Activated CD4-positive, alpha-beta T cell treated with anti-CD3 and anti-CD28 coated beads, Interleukin-2, amount 50 U/mL, for 48 hours (primary cell): Measurements from ENCODE around the gene PPP1R14B.

ENCODE experiments used
- DNase-seq, 2 experiments: peaks; one replicate each; pipeline ENCODE4 v3.0.0-alpha.2; 2020

PPP1R14B gene

GRCh38 chr11:64281957-64282770 is 35.4 kb upstream of the PPP1R14B start:
- no peak for DNase-seq

GRCh38 chr11:64278576-64279190 is 31.9 kb upstream of the PPP1R14B start:
- no peak for DNase-seq

- no peak for DNase-seq
Observed at GRCh38 chr11:64276653-64277431, 30.1 kb upstream of the PPP1R14B start.

DNA sequence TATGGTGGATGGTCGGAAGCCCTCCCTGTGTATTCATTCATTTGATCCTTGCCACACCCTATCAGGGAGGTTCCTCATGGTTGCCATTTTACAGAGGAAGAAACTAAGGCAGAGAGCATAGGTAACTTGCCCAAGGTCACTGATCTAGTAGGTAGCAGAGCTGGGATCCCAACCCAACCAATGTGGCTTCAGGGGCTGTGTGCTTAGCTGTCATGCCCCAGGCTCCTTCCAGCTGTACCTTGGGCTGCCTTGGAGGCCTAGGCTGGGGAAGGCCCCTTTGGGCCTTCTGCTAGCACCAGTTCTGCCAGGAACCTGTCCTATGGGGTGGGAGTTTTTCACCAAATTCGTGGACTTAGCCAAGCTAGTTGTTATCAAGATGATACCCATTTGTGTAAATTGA is 29.1 kb upstream of the PPP1R14B start:
- no peak for DNase-seq

GRCh38 chr11:64275031-64275800 is 28.5 kb upstream of the PPP1R14B start:
- no peak for DNase-seq

GRCh38 chr11:64269540-64270220 is 22.9 kb upstream of the PPP1R14B start:
- DNase-seq: peak; percentile 98 to 99

DNA sequence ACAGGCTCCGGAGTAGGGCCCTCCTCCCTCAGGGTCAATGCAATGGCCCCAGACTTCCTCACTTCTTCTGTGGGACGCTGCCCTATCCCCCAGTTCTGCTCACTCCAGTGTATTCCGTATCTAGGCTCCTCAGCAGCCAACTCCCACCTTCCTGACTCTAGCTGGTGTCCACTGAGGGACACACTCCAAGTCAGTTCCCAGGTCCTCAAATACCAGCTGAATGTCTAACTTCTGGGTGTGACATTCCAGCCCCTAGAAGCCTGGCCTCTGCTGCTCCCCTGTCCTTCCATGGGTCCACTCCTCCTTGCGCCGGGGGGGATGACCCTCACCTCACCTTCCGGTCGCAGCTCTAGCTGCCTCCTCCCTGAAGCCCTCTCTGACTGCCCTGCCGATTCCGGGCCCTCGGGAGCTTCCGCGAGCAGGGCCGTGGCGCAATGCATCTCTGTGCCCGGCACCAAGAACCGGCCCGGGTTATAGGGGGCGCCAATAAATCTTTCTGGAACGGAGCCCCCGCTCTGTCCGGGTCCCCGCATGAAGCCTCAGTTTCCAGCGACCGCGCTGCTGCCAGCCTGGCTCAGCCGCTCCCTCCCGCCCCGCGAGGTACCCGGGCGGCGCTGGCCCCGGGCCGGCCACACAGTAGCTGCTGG is 22.3 kb upstream of the PPP1R14B start:
- DNase-seq: peak; percentile 56 to 60

GRCh38 chr11:64268025-64268892 is 21.5 kb upstream of the PPP1R14B start:
- DNase-seq: peak in 1 of 2 experiments; percentile 11

DNA sequence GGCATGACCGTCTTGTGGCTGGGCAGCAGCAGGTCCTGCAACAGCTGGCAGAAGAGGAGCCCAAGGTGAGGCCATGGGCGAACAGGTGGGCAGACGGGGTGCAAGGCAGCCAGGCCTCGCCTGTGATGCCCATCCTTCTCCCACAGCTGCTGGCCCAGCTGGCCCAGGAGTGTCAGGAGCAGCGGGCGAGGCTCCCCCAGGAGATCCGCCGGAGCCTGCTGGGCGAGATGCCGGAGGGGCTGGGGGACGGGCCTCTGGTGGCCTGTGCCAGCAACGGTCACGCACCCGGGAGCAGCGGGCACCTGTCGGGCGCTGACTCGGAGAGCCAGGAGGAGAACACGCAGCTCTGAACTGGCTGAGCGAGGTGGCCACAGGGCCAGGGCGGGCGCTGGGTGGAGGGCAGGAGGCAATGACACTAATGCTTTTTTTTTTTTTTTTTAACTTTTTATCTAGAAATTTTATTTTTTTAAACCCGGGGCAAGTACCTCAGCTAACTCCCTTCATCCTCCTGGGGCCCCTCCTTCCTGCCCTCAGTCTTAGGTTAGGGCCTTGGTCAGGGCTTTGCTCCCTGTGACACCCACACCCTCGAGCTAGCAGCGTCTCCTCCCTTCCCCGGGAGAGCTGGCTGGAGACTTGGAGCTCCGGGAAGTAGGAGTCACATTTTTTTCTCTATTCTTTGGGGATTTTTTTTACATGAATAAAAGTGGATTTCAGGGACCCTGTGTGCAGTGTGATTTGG is 20.6 kb upstream of the PPP1R14B start:
- no peak for DNase-seq

- DNase-seq: no peak
Observed at GRCh38 chr11:64266339-64266738, 19.6 kb upstream of the PPP1R14B start.

- DNase-seq: no peak
Observed at GRCh38 chr11:64265176-64266160, 18.7 kb upstream of the PPP1R14B start.

DNA sequence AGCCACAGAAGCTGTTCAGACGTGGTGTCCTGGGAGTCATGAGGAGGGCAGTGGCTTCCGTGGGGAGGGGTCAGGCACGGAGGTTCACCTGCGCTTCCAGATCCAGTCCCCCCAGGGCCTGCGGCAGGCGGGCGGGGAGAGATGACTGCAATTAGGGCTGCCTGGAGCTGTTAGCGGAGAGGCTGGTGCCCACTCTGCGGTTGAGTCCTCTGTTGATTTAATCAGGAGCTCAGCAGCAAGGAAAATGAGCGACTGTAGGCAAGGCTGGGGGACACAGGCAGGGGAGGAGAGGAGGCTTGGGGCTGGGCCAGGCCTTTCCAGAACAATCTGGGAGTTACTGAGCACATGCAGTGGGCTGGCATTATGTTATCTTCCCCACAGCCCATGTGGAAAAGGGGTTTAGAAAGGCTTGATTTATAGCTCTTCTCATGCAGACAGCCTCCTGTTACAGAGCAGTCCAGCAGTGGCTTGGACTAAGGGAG is 17.7 kb upstream of the PPP1R14B start:
- DNase-seq: no peak

GRCh38 chr11:64263947-64264317 is 17.2 kb upstream of the PPP1R14B start:
- DNase-seq: no peak

DNA sequence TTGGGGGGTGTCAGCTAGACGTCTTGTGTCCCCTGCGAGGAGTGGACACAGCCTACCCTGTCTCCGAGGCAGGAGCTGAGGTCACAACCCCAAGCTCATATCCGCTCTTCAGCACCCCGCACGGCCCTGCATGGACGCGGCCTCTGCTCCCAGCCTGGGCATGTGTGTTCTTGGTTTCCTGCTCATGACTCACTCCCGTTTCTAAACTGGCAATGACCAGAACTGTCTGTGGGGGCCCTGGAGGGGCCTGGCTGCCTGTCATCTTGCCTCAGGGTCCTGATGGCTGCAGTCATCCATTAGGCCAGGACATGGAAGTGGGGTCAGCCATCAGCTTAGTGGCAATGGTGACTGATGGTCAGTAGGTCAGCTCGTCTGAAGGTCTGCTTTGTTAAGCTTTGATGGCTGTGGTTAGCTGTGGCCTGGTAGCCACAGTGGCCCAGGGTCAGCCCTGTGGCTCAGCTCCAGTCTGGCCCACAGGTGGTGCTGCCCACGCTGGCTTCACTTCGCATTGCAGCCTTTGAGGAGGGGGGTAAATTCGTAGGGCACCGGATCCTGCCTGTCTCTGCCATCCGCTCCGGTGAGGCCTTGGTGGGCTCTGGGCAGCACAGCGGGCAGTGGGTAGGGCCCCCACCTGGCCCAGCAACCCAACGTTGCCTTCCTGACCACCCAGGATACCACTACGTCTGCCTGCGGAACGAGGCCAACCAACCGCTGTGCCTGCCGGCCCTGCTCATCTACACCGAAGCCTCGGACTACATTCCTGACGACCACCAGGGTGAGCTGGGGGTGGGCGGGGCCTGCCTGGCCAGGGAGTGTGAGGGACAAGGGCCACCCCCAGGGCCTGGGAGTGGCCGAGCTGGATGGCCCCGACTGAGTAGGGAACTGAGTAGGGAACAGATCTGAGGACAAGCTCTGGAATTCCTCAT is 16.5 kb upstream of the PPP1R14B start:
- no peak for DNase-seq

DNA sequence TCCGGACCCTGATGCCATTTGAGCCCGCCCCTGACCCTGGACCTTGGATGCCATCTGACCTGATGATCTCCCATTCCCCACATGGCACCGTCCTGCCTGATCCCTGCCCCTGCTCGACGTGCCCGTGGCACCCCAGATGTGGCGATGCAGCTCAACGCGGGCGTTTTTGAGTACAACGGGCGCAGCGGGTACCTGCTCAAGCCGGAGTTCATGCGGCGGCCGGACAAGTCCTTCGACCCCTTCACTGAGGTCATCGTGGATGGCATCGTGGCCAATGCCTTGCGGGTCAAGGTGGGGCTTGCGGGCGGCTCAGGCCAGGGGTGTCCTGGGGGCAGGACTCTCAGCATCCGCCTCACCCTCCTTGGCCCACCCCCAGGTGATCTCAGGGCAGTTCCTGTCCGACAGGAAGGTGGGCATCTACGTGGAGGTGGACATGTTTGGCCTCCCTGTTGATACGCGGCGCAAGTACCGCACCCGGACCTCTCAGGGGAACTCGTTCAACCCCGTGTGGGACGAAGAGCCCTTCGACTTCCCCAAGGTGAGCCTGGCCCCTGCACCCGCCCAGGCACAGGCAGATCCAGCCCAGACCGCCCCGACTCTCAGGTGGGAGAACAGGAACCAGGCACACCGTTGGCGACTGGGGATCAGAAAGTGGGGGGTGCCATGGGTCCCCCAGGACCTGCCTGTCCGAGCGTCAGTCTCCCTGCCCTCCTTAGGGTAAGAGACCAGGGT is 15.7 kb upstream of the PPP1R14B start:
- DNase-seq: no peak

DNA sequence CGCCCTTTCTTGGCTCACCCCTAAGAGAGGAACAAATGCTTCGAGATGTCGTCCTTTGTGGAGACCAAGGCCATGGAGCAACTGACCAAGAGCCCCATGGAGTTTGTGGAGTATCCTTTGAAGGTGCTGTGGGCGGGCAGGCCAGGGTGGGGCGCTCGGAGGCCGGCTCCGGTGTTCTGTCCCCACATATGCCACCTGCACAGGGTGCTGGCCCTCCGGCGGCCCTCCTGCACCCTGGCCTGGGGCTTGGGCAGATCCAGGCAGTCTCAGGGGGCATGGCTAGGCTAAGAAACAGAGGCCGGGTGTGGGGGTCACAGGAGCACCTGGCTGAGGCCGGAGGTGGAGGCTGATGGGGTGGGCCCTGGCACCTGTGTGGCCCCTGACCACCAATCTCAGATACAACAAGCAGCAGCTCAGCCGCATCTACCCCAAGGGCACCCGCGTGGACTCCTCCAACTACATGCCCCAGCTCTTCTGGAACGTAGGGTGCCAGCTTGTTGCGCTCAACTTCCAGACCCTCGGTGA is 14.9 kb upstream of the PPP1R14B start:
- no peak for DNase-seq
